GM21367 (cell line): ENCODE results near the gene HOXB4.
"Not testable (repeated sequence)": the region's sequence is repeated elsewhere in the genome, so short reads cannot be mapped to it uniquely, and the experiment has no call there.

Experiments
- ATAC-seq: cut with Tn5 transposase; IDR thresholded peaks from one replicate; pipeline ENCODE4 v1.9.1; 2021; ENCODE audit not compliant: unreplicated experiment

Gene HOXB4

GRCh38 chr17:48535793-48536559 lies 42.2 kb downstream of the HOXB4 start:
- ATAC-seq: not testable (repeated sequence)

DNA sequence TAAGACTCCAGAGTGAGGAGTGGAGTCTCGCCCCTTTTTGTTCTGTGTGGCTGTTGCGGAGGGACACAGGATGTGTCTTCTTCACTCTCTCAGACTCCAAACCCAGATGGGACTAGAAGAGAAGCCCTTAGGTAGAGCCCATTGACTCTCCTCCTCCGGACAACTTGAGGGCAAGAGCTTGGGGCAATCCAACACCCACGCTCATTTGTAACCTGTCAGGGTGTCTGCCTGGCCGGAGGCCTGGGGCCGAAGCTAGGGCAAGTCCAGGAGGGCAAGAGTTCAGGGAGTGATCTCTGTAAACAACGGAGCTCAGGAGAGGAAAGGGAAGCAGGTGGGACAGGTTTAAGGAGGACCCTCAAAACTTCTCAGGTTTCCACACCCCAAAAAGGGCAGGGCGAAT lies 45.9 kb downstream of the HOXB4 start:
- ATAC-seq: no peak

DNA sequence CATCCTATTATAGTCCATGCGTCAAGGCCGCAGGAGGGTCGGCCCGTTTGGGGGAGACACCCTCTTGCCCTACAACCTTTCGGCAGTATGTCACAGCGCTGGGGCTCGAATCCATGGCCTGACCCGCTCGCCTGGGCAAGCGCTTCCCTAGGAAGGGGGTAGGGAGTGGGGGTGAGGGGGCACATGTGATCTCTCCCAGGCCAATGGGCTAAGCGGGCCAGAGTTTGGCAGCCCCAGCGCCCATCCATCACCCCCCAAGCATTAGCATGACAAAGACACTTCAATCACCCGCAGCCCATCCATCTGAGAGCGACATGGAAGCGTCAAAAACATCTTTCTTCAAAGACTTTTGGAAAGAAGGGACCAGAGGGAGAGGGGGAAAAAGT lies 47.3 kb downstream of the HOXB4 start, which contains the start of gene HOXB1:
Gene HOXB1 (minus strand): TSS at position 125 of the 386 bp plus-strand sequence. CDS start 107 bp downstream, at position 18.
- ATAC-seq: no peak

GRCh38 chr17:48530208-48530886 lies 47.8 kb downstream of the HOXB4 start:
- ATAC-seq: no peak

DNA sequence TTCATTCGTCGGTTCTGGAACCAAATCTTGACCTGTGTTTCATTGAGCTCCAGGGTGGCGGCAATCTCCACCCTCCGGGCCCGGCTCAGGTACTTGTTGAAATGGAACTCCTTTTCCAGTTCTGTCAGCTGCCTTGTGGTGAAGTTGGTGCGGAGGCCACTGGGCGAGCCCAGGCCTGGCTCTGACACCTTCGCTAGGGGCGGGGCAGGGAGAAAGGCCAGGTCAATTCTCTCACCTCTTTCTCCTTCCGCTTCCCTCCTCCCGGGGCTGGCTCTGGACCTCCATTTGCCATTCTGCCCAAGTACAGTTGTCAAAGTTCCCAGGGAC lies 48.5 kb downstream of the HOXB4 start:
- ATAC-seq: no peak

GRCh38 chr17:48528936-48529682 lies 49.0 kb downstream of the HOXB4 start:
- no peak for ATAC-seq

DNA sequence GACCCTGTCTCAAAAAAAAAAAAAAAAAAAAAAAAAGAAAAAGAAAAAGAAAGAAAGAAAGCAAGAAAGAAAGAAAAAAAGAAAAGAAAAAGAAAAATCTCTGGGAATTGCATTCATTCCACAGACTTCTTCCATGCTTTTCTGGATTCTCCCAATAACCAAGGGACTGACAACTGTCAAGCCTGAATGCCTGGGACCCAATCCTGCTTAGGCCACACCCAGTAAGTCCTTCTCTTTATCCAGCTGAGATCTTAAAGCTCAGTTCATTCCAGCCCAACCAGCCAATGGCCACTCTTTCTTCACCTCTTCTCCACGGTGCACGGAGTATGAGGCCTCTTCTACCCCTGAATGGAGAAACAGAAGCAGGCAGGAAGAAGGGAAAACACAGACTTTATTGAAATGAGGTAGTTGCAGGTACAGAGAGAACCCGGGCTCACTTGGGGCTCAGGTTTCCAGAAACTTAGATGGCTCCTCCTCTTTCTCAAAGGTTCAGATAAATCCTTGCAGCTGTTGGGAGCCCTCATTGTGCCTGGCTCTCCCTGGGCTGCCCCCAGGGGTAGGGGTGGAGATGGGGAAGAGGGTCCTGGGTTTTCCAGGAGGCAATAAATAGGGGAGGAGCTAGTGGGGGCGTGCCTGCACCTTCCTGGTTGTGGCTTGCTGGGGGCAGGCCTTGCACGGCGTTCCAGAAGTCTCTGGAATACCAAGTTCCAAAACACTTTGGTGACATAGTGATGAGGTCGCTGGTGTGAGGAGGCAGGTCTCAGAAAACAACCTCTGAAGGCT lies 49.8 kb downstream of the HOXB4 start:
- ATAC-seq: no peak

- no peak for ATAC-seq
These were observed 50.6 kb downstream of the HOXB4 start for GRCh38 chr17:48527547-48527932.

- ATAC-seq: no peak
These were observed 51.3 kb downstream of the HOXB4 start for GRCh38 chr17:48526608-48527546.
